ENCODE data around the gene MIB1. TPM values are rescaled to one million over a fixed set of nuclear protein-coding genes. Genes with fewer than 3 reads are reported as not detected.

MIB1 gene
- total RNA-seq, 1 experiment from 2014 or later = 70.5 TPM

- CTCF ChIA-PET = no interaction called here
- Histone ChIP-seq H3K9me3 (ENCODE audit: low read depth, low read length, poor library complexity, severe bottlenecking) (no peaks in the 10 kb centered on the region), H3K4me1 (ENCODE audit: insufficient read depth, low read length, poor library complexity, severe bottlenecking) (no peaks in the 10 kb centered on the region), H3K36me3 (ENCODE audit: insufficient read depth, low read length, poor library complexity, severe bottlenecking) (peaks cover 9% of the 10 kb centered on the region), H3K27me3 (replicated peaks; ENCODE audit: insufficient read depth, low read depth, low read length, poor library complexity) (no peaks in the 10 kb centered on the region), H3K4me3 (ENCODE audit: low read depth, low read length, poor library complexity, severe bottlenecking) (no peak overlapping the region), H3K27ac (ENCODE audit: low read depth, low read length, poor library complexity, severe bottlenecking) (no peak overlapping the region)
- TF ChIP-seq, protein P1, sequence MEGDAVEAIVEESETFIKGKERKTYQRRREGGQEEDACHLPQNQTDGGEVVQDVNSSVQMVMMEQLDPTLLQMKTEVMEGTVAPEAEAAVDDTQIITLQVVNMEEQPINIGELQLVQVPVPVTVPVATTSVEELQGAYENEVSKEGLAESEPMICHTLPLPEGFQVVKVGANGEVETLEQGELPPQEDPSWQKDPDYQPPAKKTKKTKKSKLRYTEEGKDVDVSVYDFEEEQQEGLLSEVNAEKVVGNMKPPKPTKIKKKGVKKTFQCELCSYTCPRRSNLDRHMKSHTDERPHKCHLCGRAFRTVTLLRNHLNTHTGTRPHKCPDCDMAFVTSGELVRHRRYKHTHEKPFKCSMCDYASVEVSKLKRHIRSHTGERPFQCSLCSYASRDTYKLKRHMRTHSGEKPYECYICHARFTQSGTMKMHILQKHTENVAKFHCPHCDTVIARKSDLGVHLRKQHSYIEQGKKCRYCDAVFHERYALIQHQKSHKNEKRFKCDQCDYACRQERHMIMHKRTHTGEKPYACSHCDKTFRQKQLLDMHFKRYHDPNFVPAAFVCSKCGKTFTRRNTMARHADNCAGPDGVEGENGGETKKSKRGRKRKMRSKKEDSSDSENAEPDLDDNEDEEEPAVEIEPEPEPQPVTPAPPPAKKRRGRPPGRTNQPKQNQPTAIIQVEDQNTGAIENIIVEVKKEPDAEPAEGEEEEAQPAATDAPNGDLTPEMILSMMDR (conservative IDR thresholded peaks at IDR 0.05; ENCODE audit: low read depth, low read length) = no peak
- TF ChIP-seq EZH2 (IDR thresholded peaks at IDR 0.05; ENCODE audit: borderline replicate concordance, low read depth, low read length, poor library complexity, severe bottlenecking) = no peak
- no TSS peak for BruUV-seq (replicated peaks)
- no peak for DNase-seq (ENCODE audit: low spot score)
- intact Hi-C loops (cut with micrococcal nuclease; ENCODE audit: unreplicated experiment) = no loop called here
- POLR2A ChIA-PET (ENCODE audit: low non-redundant PET) = no interaction called here
Measured at GRCh38 chr18:21834299-21834660, 93.7 kb downstream of the MIB1 start.

DNA sequence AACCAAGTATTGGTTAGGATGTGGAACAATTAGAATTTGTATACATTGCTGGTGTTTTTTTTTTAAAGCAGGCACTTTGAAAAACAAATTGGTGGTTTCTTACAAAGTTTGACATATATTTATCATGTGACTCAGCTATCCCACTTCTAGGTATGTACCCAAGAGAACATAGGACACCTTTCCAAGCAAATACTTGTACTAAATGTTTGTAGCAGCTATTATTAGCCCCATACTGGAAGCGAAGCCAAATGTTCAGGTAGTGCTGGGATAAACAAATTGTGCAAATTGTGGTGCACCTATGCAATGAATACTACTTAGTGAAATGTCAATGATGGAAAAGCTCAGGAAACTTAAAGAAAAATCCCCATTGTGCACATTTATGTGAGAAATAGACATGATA lies 101.0 kb downstream of the MIB1 start:
- ChIA-PET POLR2A (ENCODE audit: low non-redundant PET) (no interaction called here), CTCF (no interaction called here)
- Histone ChIP-seq H3K4me1 (ENCODE audit: insufficient read depth, low read length, poor library complexity, severe bottlenecking) (no peaks in the 10 kb centered on the region), H3K4me3 (ENCODE audit: low read depth, low read length, poor library complexity, severe bottlenecking) (no peak overlapping the region), H3K27ac (ENCODE audit: low read depth, low read length, poor library complexity, severe bottlenecking) (no peak overlapping the region), H3K9me3 (ENCODE audit: low read depth, low read length, poor library complexity, severe bottlenecking) (no peaks in the 10 kb centered on the region), H3K36me3 (ENCODE audit: insufficient read depth, low read length, poor library complexity, severe bottlenecking) (peaks cover 38% of the 10 kb centered on the region), H3K27me3 (replicated peaks; ENCODE audit: insufficient read depth, low read depth, low read length, poor library complexity) (no peaks in the 10 kb centered on the region)
- BruUV-seq (replicated peaks) = no TSS peak
- intact Hi-C loops (cut with micrococcal nuclease; ENCODE audit: unreplicated experiment) = no loop called here
- TF ChIP-seq EZH2 (IDR thresholded peaks at IDR 0.05; ENCODE audit: borderline replicate concordance, low read depth, low read length, poor library complexity, severe bottlenecking) = no peak
- TF ChIP-seq, protein P1 (conservative IDR thresholded peaks at IDR 0.05; ENCODE audit: low read depth, low read length) = no peak
- DNase-seq (ENCODE audit: low spot score) = no peak

DNA sequence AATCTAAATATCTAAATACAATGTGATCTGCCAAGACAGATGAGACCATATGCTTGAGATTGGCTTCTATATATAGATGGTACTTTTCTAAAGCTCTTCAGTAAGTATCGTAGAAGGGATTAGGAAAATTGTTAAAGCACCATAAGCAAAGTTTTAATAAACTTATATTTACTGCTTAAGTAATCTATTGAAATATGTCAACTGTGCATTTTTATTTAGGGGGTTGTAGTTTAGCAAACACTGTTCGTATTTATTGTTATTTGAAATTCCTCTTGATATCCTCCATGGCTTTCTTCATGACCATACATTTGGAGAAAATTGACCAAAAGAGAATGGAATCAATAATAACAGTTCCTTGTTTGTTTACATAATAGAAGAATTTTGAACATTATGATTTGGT lies 102.7 kb downstream of the MIB1 start:
- BruUV-seq (replicated peaks) = no TSS peak
- H3K36me3 ChIP-seq (ENCODE audit: insufficient read depth, low read length, poor library complexity, severe bottlenecking) = peaks cover 38% of the 10 kb centered on the region

More for the DNA sequence above, 102.7 kb downstream of the MIB1 start:
- TF ChIP-seq, protein P1 (conservative IDR thresholded peaks at IDR 0.05; ENCODE audit: low read depth, low read length) = no peak
- no peak for TF ChIP-seq EZH2 (IDR thresholded peaks at IDR 0.05; ENCODE audit: borderline replicate concordance, low read depth, low read length, poor library complexity, severe bottlenecking)
- ChIA-PET POLR2A (ENCODE audit: low non-redundant PET) (no interaction called here), CTCF (no interaction called here)
- Histone ChIP-seq H3K4me3 (ENCODE audit: low read depth, low read length, poor library complexity, severe bottlenecking) (no peak overlapping the region), H3K9me3 (ENCODE audit: low read depth, low read length, poor library complexity, severe bottlenecking) (no peaks in the 10 kb centered on the region), H3K4me1 (ENCODE audit: insufficient read depth, low read length, poor library complexity, severe bottlenecking) (no peaks in the 10 kb centered on the region), H3K27ac (ENCODE audit: low read depth, low read length, poor library complexity, severe bottlenecking) (no peak overlapping the region), H3K27me3 (replicated peaks; ENCODE audit: insufficient read depth, low read depth, low read length, poor library complexity) (no peaks in the 10 kb centered on the region)
- intact Hi-C loops (cut with micrococcal nuclease; ENCODE audit: unreplicated experiment) = no loop called here
- DNase-seq (ENCODE audit: low spot score) = no peak
